ENCODE data around the gene OR56A3. TPM values are rescaled to one million over a fixed set of nuclear protein-coding genes. Genes with fewer than 3 reads are reported as not detected.
"Not testable (repeated sequence)": the region's sequence is repeated elsewhere in the genome, so short reads cannot be mapped to it uniquely, and the experiment has no call there.

OR56A3 gene
- total RNA-seq, 2 experiments from 2014 or later: not detected

DNA sequence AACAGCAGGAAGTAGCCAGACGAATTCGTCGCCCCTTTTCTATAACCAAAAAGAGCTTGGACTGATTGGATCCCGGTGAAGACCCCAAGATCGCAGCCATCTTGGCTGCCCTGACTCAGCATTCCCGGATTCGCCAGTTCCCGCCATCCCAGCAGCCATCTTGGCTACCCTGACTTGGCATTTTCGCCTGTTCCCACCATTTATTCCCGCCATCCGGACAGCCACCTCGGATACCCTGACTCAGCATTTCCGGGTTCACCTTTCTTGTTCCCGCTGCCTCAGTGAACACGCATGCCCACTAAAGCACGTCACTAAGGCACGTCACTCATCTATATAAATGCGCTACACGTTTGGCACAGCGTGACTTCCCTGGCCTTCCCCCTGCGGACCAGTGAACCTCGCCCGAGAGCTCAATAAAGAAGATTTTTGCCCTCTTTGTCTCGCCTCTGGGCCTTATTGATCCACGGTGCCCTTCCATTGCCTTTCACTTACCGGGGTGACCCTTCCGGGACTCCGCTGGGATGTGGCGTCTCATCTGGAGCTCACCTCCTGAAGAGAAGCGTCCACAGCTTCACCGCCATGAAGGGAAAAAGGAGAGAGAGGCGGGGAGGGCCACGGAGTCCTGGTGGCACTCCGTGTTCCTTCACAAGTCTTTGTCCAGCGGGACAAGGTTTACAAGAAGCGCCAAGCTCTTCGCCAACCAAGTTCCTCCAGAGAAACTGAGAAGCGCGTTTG, 4.0 kb upstream of the OR56A3 start:
- Mint-ChIP-seq H3K9me3 (no peaks in the 10 kb centered on the region), H3K27me3 (peaks cover 2% of the 10 kb centered on the region), H3K4me3 (no peak overlapping the region), H3K27ac (no peak overlapping the region), H3K36me3 (ENCODE audit: low read depth) (no peaks in the 10 kb centered on the region), H3K4me1 (no peaks in the 10 kb centered on the region)
- ChIA-PET CTCF (interaction anchor here (0.6 kb wide), 1 partner anchor 298 kb away, joined by 3 read pairs; no protein-coding TSS in a partner anchor), POLR2A (no interaction called here)
- no peak for DNase-seq

DNA sequence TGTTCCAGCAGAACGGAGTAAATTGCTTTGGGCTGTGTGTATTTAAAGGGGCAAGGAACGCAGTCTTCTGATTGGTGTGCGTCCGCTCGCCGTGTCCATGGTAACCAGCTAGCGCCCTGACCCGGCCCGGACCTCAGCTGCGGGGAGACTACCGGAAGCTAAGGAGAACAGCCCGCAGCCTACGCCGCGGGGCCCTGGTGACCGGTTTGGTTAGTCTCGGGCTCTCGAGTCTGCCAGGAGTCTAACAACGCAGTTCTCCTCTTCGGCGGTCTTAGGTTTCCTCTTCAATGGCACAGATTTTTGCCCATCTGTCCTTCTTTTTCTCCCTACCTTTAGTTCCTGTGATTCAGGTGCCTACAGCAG, 3.5 kb upstream of the OR56A3 start:
- Mint-ChIP-seq H3K9me3 (no peaks in the 10 kb centered on the region), H3K4me1 (no peaks in the 10 kb centered on the region), H3K4me3 (no peak overlapping the region), H3K27me3 (peaks cover 2% of the 10 kb centered on the region), H3K36me3 (ENCODE audit: low read depth) (no peaks in the 10 kb centered on the region), H3K27ac (no peak overlapping the region)
- ChIA-PET CTCF (interaction anchor here (0.6 kb wide), 1 partner anchor 299 kb away, joined by 3 read pairs; no protein-coding TSS in a partner anchor), POLR2A (no interaction called here)
- DNase-seq: no peak

DNA sequence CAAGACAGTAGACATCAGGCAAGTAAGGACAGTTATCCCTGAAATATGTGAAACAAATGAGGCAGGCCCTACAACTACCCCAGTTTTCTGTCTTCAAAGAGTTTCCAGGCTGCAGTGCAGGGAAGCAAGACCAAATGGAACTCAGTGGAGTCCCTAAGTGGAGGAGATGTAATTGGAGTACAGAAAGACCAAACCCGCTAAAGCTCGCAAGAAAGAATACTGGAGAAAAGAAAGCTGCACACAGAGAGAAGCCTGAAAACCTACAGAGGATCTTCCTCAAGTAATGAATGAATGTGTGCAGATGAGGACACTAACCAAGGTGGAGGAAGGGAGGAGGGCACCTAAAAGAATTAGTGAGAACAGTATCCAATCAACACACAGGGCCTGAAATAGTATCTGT, 1.3 kb upstream of the OR56A3 start:
- no peaks in the 10 kb centered on the region for H3K4me1 Mint-ChIP-seq
- no peaks in the 10 kb centered on the region for H3K9me3 Mint-ChIP-seq
- H3K36me3 Mint-ChIP-seq (ENCODE audit: low read depth): no peaks in the 10 kb centered on the region
- ChIA-PET POLR2A (no interaction called here), CTCF (no interaction called here)
- H3K27ac Mint-ChIP-seq: no peak overlapping the region
- peaks cover 2% of the 10 kb centered on the region for H3K27me3 Mint-ChIP-seq
- DNase-seq: no peak
- H3K4me3 Mint-ChIP-seq: no peak overlapping the region

DNA sequence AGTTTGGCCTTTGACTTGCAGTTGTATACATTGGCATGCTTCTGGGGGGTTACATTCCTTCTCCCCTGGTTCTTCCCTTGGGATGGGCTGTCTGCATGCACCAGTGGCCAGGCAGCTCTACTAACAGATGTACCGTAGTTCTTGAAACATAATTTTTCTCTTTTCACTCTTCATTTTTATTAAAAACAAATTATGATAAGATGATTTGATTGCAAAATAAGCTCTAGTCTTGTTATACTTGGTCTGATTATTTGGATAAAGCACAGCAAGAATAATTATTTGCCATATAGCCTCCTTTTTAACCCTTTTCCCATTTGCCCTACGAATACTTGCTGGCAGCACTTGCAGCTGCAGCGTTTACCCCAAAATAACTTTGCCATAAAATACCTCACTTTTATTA, 13.5 kb downstream of the OR56A3 start:
- no peak for DNase-seq
- ChIA-PET CTCF (no interaction called here), POLR2A (no interaction called here)
- H3K4me3 Mint-ChIP-seq: no peak overlapping the region
- peaks cover 8% of the 10 kb centered on the region for H3K27me3 Mint-ChIP-seq
- H3K4me1 Mint-ChIP-seq: no peaks in the 10 kb centered on the region
- no peaks in the 10 kb centered on the region for H3K36me3 Mint-ChIP-seq (ENCODE audit: low read depth)
- no peaks in the 10 kb centered on the region for H3K9me3 Mint-ChIP-seq
- no peak overlapping the region for H3K27ac Mint-ChIP-seq

DNA sequence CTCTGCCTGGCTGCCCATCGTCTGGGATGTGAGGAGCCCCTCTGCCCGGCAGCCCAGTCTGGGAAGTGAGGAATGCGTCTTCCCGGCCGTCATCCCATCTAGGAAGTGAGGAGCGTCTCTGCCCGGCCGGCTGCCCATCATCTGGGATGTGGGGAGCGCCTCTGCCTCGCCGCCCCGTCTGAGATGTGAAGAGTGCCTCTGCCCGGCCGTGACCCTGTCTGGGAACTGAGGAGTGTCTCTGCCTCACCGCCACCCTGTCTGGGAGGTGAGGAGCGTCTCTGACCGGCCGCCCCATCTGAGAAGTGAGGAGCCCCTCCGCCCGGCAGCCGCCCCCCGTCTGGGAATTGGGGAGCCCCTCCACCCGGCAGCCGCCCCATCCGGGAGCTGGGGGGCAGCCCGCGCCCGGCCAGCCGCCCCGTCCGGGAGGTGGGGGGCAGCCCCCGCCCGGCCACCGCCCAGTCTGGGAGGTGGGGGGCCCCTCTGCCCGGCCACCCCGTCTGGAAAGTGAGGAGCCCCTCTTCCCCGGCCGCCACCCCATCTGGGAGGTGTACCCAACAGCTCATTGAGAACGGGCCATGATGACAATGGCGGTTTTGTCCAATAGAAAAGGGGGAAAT, 18.8 kb downstream of the OR56A3 start:
- H3K36me3 Mint-ChIP-seq (ENCODE audit: low read depth); H3K4me3 Mint-ChIP-seq; H3K27me3 Mint-ChIP-seq; H3K4me1 Mint-ChIP-seq; POLR2A ChIA-PET; CTCF ChIA-PET; DNase-seq; H3K27ac Mint-ChIP-seq; H3K9me3 Mint-ChIP-seq: not testable (repeated sequence)

DNA sequence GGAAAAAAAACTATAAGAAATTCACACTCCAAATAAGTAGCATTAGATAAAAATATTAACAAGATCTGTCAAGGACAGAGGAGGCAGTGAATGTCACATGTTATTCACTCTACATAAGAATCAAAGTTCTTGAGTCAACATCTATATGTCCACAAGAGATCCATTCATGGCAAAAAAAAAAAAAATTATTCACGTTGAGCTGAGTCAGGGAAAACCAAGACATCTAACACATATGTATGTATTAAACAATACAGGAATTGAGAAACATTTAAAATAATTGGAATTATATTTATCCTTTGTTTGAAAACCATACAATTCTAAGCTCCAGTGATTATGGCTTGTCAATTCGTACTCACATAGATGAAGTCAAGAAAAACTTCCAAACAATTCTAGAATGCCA, 24.9 kb downstream of the OR56A3 start:
- no peak overlapping the region for H3K4me3 Mint-ChIP-seq
- H3K9me3 Mint-ChIP-seq: peaks cover 9% of the 10 kb centered on the region
- no peak for DNase-seq
- no peaks in the 10 kb centered on the region for H3K4me1 Mint-ChIP-seq
- no peak overlapping the region for H3K27ac Mint-ChIP-seq
- H3K36me3 Mint-ChIP-seq (ENCODE audit: low read depth): no peaks in the 10 kb centered on the region
- CTCF ChIA-PET: no interaction called here
- peaks cover 12% of the 10 kb centered on the region for H3K27me3 Mint-ChIP-seq
- POLR2A ChIA-PET: no interaction called here

DNA sequence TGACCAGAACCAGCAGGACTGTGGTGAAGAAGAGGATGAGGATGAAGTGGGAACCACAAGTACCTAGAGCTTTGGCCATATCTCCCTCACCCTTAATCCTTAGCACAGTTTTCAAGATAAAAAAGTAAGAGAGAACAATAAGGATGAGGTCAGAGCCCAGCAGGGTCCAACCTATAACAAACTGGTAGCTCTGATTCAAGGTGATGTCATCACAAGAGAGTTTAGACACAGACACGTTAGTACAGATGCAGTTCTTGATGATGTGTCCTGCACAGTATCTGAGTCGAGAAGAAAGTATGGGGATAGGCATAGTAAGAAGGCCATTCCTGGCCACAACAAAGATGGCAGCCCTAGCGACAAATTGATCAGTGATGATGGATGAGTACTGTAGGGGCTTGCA, 25.7 kb downstream of the OR56A3 start:
- no peak for DNase-seq
- Mint-ChIP-seq H3K4me3 (no peak overlapping the region), H3K4me1 (no peaks in the 10 kb centered on the region), H3K9me3 (peaks cover 6% of the 10 kb centered on the region), H3K27me3 (peaks cover 12% of the 10 kb centered on the region), H3K36me3 (ENCODE audit: low read depth) (no peaks in the 10 kb centered on the region), H3K27ac (no peak overlapping the region)
- ChIA-PET CTCF (no interaction called here), POLR2A (no interaction called here)

DNA sequence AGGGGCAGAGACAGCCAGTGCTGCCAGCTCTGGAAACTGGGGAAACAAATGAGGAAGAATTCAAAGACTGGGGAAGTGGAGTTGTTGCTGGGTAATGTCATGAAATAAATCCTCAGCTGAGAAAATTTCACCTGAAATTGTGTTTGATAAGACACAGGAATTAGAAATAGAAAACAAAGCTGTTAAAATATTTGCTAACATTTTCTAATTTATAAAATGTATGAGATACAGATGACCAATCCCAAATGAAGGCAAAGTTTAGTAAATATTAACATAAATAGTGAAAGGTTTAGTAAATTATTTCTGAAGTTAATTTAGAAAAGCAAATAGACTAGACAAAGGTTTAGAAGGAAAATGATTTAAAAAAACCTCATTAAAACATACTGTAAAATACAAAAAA, 26.3 kb downstream of the OR56A3 start, which contains the start of gene OR56A5:
Gene OR56A5, minus strand, starts transcription at position 101 of the 400 bp plus-strand sequence. Its CDS starts 0 bp downstream, at position 101.
- POLR2A ChIA-PET: no interaction called here
- Mint-ChIP-seq H3K4me3 (no peak within 1 kb of the TSS), H3K36me3 (ENCODE audit: low read depth) (no peaks in the 10 kb centered on the region), H3K9me3 (peaks cover 4% of the 10 kb centered on the region), H3K27me3 (peaks cover 12% of the 10 kb centered on the region), H3K4me1 (no peaks in the 10 kb centered on the region), H3K27ac (no peak within 1 kb of the TSS)
- CTCF ChIA-PET: no interaction called here
- DNase-seq: no peak

DNA sequence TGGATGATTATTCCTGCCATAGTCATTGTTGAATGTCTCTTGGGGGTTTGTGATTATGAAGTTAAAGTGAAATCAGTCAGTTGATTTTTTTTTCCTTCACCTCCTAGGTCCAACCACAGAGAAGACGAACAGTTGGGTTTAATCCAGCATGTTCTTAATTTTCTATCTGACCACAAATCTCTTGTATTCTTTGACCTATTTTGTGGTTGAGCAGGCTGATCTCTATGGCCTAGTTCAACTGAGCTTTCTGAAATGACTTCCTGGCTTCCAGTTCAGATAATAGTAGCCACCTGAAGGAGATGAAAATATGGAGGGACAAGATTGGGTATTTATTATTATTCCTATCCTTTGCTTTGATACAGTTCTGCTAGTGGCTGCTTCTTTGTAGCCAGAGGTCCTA, 31.5 kb downstream of the OR56A3 start:
- Mint-ChIP-seq H3K4me3 (no peak overlapping the region), H3K36me3 (ENCODE audit: low read depth) (no peaks in the 10 kb centered on the region), H3K27me3 (peaks cover 12% of the 10 kb centered on the region), H3K27ac (no peak overlapping the region), H3K4me1 (no peaks in the 10 kb centered on the region), H3K9me3 (no peaks in the 10 kb centered on the region)
- no peak for DNase-seq
- CTCF ChIA-PET: interaction anchor here (0.8 kb wide), 1 partner anchor 15 kb away, joined by 3 read pairs; no protein-coding TSS in a partner anchor
- POLR2A ChIA-PET: no interaction called here

DNA sequence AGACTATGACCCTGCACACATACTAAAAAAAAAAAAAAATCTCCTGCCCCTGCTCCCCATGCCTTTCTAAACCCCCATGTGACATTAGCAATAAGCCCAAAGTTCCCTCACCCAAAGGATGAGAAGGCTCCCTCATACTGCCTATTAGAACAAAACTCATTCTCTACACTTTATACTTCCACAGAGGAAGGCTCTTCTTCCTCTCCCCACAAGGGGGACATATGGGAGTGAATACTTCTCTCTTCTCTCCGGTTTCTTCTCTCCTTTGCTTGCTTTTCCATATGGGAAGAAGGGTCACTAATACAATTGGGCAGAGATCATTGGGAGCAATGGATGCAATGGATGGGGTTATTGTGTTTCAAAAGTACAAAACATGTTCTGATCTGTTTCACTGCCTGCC, 41.4 kb downstream of the OR56A3 start:
- DNase-seq: no peak
- H3K27me3 Mint-ChIP-seq: peaks cover 8% of the 10 kb centered on the region
- H3K36me3 Mint-ChIP-seq (ENCODE audit: low read depth): no peaks in the 10 kb centered on the region
- CTCF ChIA-PET: no interaction called here
- POLR2A ChIA-PET: interaction anchor here (0.6 kb wide), 1 partner anchor 28 kb away, joined by 4 read pairs; no protein-coding TSS in a partner anchor
- H3K9me3 Mint-ChIP-seq: no peaks in the 10 kb centered on the region
- H3K27ac Mint-ChIP-seq: no peak overlapping the region
- no peak overlapping the region for H3K4me3 Mint-ChIP-seq
- H3K4me1 Mint-ChIP-seq: no peaks in the 10 kb centered on the region

DNA sequence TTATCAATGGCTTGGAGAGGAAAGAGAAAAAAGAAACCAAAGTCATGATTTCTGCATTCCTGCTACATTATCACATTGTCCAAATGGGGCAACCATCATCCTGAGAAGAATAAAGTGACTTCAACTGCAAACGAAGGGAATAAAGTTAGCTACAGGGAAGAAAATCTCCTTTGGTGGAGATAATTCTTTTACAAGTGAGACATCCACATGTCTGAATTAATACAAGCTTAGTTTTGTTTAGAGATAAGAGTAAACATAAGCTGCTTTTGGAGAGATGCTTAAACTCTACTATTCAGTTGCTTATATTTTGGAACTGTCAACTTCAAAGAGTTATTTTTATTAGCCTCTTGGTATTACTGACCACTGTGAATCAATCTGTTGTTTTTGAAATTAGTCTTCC, 44.8 kb downstream of the OR56A3 start, which contains the start of gene OR52L1:
Gene OR52L1, minus strand, starts transcription at position 101 of the 400 bp plus-strand sequence. Its CDS starts 55 bp downstream, at position 46.
- DNase-seq: no peak
- Mint-ChIP-seq H3K27me3 (peaks cover 12% of the 10 kb centered on the region), H3K4me3 (no peak within 1 kb of the TSS), H3K9me3 (no peaks in the 10 kb centered on the region), H3K27ac (no peak within 1 kb of the TSS), H3K36me3 (ENCODE audit: low read depth) (no peaks in the 10 kb centered on the region), H3K4me1 (no peaks in the 10 kb centered on the region)
- CTCF ChIA-PET: no interaction called here
- POLR2A ChIA-PET: no interaction called here

DNA sequence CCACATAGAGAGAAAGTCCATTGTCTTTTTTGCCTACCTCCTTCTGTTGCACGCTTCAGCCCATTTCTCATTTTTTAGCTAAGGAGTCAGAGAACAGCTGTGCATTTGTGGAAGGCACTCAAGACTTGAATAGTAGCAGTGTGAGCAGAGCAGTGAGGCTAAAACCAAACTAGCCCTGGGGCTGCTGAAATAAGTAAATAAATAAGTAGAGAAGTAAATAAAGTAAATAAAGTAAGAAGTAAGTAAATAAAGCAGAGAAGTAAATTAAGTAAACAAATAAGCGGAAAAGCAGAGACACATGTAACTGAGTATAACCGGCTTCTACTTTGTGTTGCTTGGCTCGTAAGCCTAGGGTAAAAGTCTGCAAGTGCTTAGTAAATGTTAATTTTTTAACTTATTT, 47.2 kb downstream of the OR56A3 start:
- Mint-ChIP-seq H3K4me1 (no peaks in the 10 kb centered on the region), H3K27ac (no peak overlapping the region), H3K27me3 (peaks cover 9% of the 10 kb centered on the region), H3K36me3 (ENCODE audit: low read depth) (no peaks in the 10 kb centered on the region), H3K4me3 (no peak overlapping the region), H3K9me3 (no peaks in the 10 kb centered on the region)
- DNase-seq: no peak
- ChIA-PET POLR2A (no interaction called here), CTCF (no interaction called here)

DNA sequence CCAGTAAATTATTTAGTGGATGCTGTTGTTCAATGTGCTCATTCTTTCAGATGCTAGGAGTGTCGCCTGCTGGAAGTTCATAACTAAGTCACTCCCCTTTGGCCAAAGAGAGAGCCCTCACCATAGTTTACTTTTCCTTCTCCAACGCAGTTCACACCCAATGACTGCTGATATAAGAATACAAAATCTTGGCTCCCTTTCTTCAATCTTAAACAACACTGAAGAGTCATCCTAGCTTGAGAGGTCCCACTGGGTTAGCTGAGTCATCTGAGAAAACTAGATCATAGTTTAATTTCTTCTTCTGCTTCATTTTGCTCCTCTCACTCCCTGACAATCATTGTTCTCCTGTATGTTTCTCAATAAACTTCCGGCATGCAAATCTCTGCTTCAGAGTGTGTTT, 50.1 kb downstream of the OR56A3 start:
- Mint-ChIP-seq H3K4me3 (no peak overlapping the region), H3K27ac (no peak overlapping the region), H3K36me3 (ENCODE audit: low read depth) (no peaks in the 10 kb centered on the region), H3K9me3 (no peaks in the 10 kb centered on the region), H3K27me3 (peaks cover 8% of the 10 kb centered on the region), H3K4me1 (no peaks in the 10 kb centered on the region)
- no peak for DNase-seq
- ChIA-PET POLR2A (no interaction called here), CTCF (no interaction called here)

Data from activated CD4-positive, alpha-beta T cell treated with anti-CD3 and anti-CD28 coated beads, Interleukin-2, amount 10 ng/mL, durations not matched to agents 7 days and 5 days (primary cell).